HS-5 (cell line): ENCODE data around the gene ZNF280B.
A peak's percentile ranks its signal among the peaks of the same experiment; 100 is the strongest.
"Not testable (repeated sequence)": the region's sequence is repeated elsewhere in the genome, so short reads cannot be mapped to it uniquely, and the experiment has no call there.

Experiments used
- DNase-seq: peaks from one replicate; pipeline ENCODE4 v3.0.0-alpha.2; 2012; ENCODE audit warnings: low read depth

ZNF280B gene

DNA sequence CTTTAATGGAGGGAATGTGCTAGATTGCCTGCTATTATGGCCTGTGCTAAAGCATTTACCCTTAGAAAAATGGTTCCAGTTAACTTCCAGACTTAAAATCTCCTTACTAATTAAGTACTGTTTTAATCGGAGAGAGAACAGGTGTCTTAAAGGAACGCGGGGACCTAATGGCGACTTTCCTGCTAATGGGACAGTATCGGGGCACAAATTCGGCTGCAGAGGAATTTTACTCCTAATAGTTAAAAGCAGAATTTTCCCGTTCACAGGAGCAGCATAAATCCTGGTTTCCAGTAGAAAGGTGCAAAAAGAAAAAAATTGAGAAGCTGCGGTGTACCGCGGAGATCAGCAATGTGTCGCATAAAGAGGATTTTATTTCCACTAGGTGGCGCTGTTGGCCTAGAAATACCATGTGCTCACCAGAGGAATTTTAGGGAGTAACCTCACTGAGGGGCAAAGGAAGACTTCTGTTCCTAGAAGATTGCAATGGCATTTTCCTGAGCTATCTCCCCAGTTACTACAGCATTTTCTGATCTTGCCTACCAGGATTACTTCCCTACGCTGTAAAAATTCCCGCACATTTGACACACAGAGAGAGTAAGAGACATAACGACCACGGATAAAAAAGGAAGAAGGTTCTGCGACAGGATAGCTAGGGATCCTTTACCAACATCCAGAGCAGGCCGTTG lies 44.5 kb downstream of the ZNF280B start:
- DNase-seq = peak; percentile 20

DNA sequence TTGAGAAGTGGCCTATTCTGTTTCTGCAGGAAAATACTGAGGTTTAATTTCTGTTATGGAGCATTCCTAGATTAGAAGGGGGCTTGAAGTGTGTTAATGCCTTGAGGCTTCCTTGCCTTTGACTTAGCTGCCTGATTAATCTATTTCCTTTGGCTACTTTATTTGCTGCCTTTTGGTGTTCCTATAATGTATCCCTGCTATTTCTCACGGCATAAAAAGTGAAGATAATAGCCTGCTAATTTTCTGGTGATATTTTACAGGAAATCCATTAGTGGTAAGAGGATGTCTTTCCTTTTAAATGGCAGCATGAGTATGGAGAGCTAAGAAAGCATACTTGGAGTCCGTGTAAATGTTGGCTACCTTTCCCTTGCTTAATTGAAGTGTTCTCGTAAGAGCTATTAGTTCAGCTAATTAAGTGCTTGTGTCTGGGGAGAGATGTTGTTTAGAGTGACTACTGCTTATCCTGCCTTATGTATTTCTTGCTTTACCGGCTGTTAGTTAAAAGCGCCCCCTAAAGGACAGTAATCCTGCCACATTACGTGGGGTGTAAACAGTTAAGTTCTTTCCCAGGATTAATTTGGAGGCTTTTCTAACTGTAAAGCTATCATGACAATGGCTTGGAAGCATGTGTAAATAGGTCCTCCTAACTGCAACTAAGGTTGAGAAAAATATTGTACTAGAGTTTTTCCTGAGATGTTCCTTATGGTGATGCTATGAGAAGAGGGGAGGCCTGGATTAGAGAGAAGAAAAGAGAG lies 45.6 kb downstream of the ZNF280B start:
- DNase-seq = no peak

DNA sequence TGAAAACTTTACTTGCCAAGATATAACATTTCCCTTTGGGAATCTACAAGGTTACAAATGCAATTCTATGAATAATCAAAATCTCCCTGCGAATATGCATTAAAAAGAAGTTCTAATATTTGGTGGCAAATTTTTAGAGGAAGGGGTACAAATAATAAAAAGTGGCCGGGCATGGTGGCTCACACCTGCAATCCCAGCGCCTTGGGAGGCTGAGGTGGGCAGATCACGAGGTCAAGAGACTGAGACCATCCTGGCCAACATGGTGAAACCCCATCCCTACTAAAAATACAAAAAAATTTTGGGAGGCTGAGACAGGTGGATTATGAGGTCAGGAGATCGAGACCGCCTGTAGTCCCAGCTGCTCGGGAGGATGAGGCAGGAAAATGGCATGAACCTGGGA lies 47.0 kb downstream of the ZNF280B start:
- no peak for DNase-seq

GRCh38 chr22:22461111-22461510 lies 47.4 kb downstream of the ZNF280B start:
- DNase-seq = no peak

DNA sequence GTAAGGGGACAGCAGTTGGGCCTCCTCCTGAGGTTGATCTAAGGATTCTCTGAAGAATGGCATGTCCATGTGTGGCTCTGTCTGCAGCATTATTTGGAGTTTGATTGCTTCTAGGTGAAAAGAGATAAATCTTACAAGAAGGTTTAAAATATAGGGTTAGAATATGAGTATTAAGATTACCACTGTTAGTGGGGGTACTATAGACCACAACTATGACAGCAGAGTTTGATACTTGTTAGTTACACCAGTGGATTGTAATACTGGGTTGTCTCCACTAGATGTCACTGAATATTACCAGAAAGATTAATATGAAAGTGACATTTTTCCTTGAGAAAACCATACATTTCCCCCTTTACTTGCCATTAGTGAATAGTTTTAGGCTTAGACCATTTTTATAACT lies 47.9 kb downstream of the ZNF280B start:
- no peak for DNase-seq

- no peak for DNase-seq
Observed at GRCh38 chr22:22460060-22460459, 48.5 kb downstream of the ZNF280B start.

GRCh38 chr22:22458896-22459588 lies 49.5 kb downstream of the ZNF280B start:
- no peak for DNase-seq

- no peak for DNase-seq
Observed at GRCh38 chr22:22458387-22458786, 50.2 kb downstream of the ZNF280B start.

DNA sequence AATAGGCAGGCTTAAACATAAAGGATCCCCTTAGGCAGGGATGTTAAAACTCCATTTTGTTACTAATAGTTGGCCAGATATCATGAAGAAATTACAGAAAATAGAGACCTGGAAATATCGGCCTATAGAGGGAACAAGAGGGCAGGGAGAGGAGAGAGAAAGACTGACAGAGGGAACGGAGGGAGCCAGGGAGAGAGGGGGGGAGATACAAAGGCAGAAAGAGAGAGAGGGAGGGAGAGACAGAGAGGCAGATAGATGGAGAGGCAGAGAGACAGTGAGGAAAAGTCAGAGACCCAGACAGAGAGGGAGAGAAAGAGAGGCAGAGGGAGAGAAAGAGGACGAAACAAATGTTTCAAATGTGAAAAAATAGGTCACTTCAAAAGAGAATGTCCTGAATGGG lies 53.5 kb downstream of the ZNF280B start:
- no peak for DNase-seq

- DNase-seq = no peak
Observed at GRCh38 chr22:22452996-22453686, 55.4 kb downstream of the ZNF280B start.

DNA sequence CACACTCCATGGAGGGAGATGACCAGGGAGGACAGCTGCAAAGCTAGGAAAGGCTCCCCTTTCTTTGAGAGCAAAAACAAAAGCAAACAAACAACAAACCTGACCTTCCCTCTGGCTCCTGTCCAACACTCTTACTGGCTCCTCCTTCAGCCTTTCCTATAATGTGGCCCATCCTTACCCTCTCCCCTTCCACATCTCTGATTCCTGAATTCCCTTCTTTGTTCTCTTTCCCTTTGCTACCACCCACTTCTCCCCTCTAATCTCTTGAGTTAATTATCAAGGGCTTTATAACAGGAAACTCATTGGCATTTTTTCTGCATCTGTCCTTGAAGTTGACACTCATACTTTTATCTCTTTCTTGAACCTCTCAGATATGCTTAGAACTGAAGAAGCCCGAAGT lies 56.3 kb downstream of the ZNF280B start:
- DNase-seq = no peak

DNA sequence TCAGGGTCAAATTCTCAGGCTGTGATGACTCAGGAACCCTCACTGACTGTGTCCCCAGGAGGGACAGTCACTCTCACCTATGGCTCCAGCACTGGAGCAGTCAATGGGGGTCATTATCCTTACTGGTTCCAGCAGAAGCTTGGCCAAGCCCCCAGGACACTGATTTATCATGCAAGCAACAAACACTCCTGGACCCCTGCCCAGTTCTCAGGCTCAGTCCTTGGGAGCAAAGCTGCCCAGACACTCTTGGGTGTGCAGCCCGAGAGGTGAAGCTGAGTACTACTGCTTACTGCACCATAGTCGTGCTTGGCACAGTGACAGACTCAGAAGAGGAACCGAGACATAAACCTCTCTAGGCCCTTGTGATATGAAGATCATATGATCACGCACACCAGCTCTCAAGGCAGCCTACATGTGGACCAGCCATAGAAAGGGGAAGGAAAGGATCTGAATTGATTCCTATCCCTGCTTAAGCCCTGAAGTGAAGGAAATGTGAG lies 58.2 kb downstream of the ZNF280B start:
- no peak for DNase-seq

DNA sequence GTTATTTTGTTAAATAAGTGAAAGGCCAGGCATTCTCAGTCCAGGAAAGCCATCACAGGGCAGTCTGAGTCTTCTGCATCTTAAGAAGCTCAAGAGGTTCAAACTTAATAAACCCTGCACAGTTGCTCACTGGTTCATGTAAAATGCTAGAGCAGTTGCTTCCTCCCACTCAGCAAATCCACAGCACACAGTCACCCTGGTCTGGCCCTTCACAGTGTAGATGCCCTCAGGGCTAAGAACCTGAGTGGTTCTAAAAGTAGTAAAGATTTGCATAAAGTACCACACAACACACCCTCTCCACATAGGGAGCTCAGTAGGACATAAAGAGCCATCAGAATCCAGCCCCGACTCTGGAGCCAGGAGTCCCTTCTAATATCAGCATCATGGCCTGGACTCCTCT lies 58.7 kb downstream of the ZNF280B start:
- DNase-seq = no peak

GRCh38 chr22:22446517-22446916 lies 62.0 kb downstream of the ZNF280B start:
- no peak for DNase-seq

DNA sequence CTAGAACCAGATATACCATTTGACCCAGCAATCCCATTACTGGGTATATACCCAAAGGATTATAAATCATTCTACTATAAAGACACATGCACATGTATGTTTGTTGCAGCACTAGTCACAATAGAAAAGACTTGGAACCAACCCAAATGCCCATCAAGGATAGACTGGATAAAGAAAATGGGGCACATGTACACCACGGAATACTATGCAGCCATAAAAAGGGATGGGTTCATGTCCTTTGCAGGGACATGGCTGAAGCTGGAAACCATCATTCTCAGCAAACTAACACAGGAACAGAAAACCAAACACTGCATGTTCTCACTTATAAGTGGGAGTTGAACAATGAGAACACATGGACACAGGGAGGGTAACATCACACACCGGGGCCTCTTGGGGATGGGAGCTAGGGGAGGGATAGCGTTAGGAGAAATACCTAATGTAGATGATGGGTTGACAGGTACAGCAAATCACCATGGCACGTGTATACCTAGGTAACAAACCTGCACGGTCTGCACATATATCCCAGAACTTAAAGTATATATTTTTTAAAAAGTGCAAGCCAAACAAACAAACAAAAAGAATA lies 64.4 kb downstream of the ZNF280B start:
- not testable (repeated sequence) for DNase-seq

DNA sequence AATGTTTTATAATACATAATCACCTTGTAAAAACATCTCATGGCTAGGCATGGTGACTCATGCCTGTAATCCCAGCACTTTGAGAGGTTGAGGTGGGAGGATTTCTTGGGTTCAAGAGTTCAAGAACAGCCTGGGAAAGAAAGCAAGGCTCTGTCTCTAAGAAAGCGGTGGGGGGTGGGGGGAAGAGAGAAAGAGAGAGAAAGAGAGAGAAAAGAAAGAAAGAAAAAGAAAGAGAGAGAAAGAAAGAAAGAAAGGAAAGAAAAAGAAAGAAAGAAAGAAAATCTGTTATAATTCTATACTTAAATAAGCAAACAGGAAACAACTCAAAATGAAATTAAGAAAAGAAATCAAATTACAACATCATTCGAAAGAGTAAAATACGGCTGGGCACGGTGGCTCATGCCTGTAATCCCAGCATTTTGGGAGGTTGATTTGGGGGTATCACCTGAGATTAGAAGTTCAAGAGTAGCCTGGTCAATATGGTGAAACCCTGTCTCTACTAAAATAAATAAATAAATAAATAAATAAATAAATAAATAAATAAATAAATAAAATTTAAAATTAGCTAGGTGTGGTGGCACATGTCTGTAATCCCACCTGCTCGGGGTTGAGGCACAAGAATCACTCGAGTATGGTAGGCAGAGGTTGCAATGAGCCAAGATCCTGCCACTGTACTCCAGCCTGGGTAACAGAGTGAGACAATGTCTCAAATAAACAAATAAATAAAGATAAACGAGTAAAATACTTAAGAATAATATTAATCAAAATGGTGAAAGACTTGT lies 65.4 kb downstream of the ZNF280B start:
- DNase-seq = no peak

- DNase-seq = not testable (repeated sequence)
Observed at GRCh38 chr22:22441626-22442025, 66.9 kb downstream of the ZNF280B start.

GRCh38 chr22:22440188-22440587 lies 68.4 kb downstream of the ZNF280B start:
- no peak for DNase-seq
